ENCODE data around the gene ZNF350. TPM values are rescaled to one million over a fixed set of nuclear protein-coding genes. Genes with fewer than 3 reads are reported as not detected.

Gene ZNF350
- total and polyA plus RNA-seq, 2 donors (not counting 1 experiment from before 2014, with no cell fraction given), result 6.0 to 50.2 TPM

DNA sequence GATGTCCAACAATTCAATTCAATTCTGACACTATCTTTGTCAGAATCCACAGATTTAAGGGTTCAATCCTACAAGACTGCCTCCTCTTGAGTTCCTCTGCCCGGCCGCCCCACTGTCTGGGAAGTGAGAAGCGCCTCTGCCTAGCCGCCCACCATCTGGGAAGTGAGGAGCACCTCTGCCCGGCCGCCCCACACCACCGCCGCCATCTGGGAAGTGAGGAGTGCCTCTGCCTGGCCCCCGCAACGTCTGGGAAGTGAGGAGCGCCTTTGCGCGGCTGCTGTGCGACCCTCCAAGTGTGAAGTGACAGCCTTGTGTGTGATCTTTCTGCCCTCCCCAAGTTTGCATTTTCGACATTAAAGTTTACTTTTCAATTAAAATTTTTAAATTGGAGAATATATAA, 35.6 kb upstream of the ZNF350 start:
- no peak for ATAC-seq (ENCODE audit: low read depth)
- POLR2A ChIA-PET, result interaction anchor here (0.7 kb wide), 1 partner anchor 10 kb away, joined by 9 read pairs; no protein-coding TSS in a partner anchor
- H3K9me3 ChIP-seq (ENCODE audit: control extremely low read depth in 1 of 3, control insufficient read depth in 2 of 3, insufficient read depth in 1 of 3, low read length in 2 of 3), result peaks cover 23 to 62% (median 52%) of the 10 kb centered on the region in 3 donors

DNA sequence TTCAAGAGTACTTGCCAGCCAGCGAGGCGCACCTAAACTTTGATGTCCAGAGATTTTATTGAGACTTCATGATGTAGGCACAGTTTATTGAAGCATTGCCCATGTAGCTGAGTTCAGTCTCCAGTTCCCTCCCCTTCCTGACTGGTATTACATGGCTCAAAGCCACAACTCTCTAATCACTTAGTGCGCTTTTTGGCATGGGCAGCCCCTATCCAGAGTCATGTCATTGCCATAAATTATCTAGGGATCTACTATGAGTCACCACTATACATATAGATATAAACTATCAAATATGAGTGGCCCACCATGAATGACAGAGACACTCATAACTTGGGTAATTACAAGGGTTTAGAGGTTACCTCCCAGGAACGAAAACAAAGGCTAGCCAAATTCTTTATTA, 33.9 kb upstream of the ZNF350 start:
- Mint-ChIP-seq H3K4me3 (no peak overlapping the region), H3K27ac (no peak overlapping the region), H3K9me3 (ENCODE audit: insufficient read depth) (peaks cover 35% of the 10 kb centered on the region), H3K4me1 (no peaks in the 10 kb centered on the region), H3K27me3 (no peaks in the 10 kb centered on the region)
- Histone ChIP-seq H3K4me1 (ENCODE audit: control insufficient read depth in 2 of 2, insufficient read depth in 2 of 2, low read length in 2 of 2) (no peaks in the 10 kb centered on the region), H3K9me3 (ENCODE audit: control extremely low read depth in 1 of 3, control insufficient read depth in 2 of 3, insufficient read depth in 1 of 3, low read length in 2 of 3) (peaks cover 27 to 68% (median 57%) of the 10 kb centered on the region in 3 donors), H3K4me2 (replicated peaks; ENCODE audit: low read depth, low read length, poor library complexity, severe bottlenecking) (no peak overlapping the region), H3K27ac (ENCODE audit: low read length in 2 of 2) (no peak overlapping the region), H4K20me1 (ENCODE audit: control insufficient read depth, insufficient read depth, low read length, poor library complexity, severe bottlenecking) (no peaks in the 10 kb centered on the region), H3K27me3 (replicated peaks in 1 of 4; ENCODE audit: control extremely low read depth in 1 of 4, control insufficient read depth in 3 of 4, insufficient read depth in 4 of 4, low read length in 3 of 4) (no peaks in the 10 kb centered on the region), H3K79me2 (ENCODE audit: control insufficient read depth, insufficient read depth, low read length) (peaks cover 44% of the 10 kb centered on the region), H2AFZ (ENCODE audit: insufficient read depth, low read depth, low read length, poor library complexity, severe bottlenecking) (no peak overlapping the region), H3K9ac (ENCODE audit: low read length) (no peak overlapping the region), H3K4me3 (ENCODE audit: control extremely low read depth in 1 of 5, extremely low read depth in 1 of 5, insufficient read depth in 1 of 5, low read depth in 2 of 5, low read length in 4 of 5) (no peak overlapping the region), H3K36me3 (replicated peaks in 1 of 2; ENCODE audit: control extremely low read depth in 1 of 2, control insufficient read depth in 1 of 2, extremely low read depth in 1 of 2, insufficient read depth in 2 of 2, low read length in 1 of 2) (peaks cover 14 to 82% of the 10 kb centered on the region in 2 experiments)
- intact Hi-C loops (cut with micrococcal nuclease), result no loop called here
- TF ChIP-seq, protein P1, sequence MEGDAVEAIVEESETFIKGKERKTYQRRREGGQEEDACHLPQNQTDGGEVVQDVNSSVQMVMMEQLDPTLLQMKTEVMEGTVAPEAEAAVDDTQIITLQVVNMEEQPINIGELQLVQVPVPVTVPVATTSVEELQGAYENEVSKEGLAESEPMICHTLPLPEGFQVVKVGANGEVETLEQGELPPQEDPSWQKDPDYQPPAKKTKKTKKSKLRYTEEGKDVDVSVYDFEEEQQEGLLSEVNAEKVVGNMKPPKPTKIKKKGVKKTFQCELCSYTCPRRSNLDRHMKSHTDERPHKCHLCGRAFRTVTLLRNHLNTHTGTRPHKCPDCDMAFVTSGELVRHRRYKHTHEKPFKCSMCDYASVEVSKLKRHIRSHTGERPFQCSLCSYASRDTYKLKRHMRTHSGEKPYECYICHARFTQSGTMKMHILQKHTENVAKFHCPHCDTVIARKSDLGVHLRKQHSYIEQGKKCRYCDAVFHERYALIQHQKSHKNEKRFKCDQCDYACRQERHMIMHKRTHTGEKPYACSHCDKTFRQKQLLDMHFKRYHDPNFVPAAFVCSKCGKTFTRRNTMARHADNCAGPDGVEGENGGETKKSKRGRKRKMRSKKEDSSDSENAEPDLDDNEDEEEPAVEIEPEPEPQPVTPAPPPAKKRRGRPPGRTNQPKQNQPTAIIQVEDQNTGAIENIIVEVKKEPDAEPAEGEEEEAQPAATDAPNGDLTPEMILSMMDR (IDR thresholded peaks at IDR 0.05), result no peak
- no peak for TF ChIP-seq EZH2 (IDR thresholded peaks at IDR 0.05; ENCODE audit: borderline replicate concordance, insufficient read depth, low read depth, low read length, poor library complexity, severe bottlenecking)
- CTCF ChIA-PET, result interaction anchor here (0.7 to 1.7 kb wide), 2 partner anchors 13 to 17 kb away, joined by 3 to 4 read pairs; partner anchors contain the start of gene ZNF615
- no CpG with 5 or more reads among the region's 4 CpGs for WGBS (ENCODE audit: insufficient coverage)
- POLR2A ChIA-PET, result no interaction called here
- ATAC-seq (ENCODE audit: low read depth) (no peak), DNase-seq (no peak)

More for the DNA sequence above, 35.6 kb upstream of the ZNF350 start:
- TF ChIP-seq, protein P1 (IDR thresholded peaks at IDR 0.05), result no peak
- TF ChIP-seq EZH2 (IDR thresholded peaks at IDR 0.05; ENCODE audit: borderline replicate concordance, insufficient read depth, low read depth, low read length, poor library complexity, severe bottlenecking), result no peak
- no peak overlapping the region for H3K9ac ChIP-seq (ENCODE audit: low read length)
- H3K4me3 ChIP-seq (ENCODE audit: control extremely low read depth in 1 of 5, extremely low read depth in 1 of 5, insufficient read depth in 1 of 5, low read depth in 2 of 5, low read length in 4 of 5), result no peak overlapping the region
- peaks cover 60% of the 10 kb centered on the region for H3K79me2 ChIP-seq (ENCODE audit: control insufficient read depth, insufficient read depth, low read length)
- peaks cover 2 to 3% of the 10 kb centered on the region in 2 donors for H3K4me1 ChIP-seq (ENCODE audit: control insufficient read depth in 2 of 2, insufficient read depth in 2 of 2, low read length in 2 of 2)
- no peak overlapping the region for H2AFZ ChIP-seq (ENCODE audit: insufficient read depth, low read depth, low read length, poor library complexity, severe bottlenecking)
- CTCF ChIA-PET, result interaction anchor here (0.6 kb wide), 1 partner anchor 169 kb away, joined by 3 read pairs; no protein-coding TSS in a partner anchor
- Mint-ChIP-seq H3K27ac (no peak overlapping the region), H3K4me3 (no peak overlapping the region), H3K9me3 (ENCODE audit: insufficient read depth) (peaks cover 24% of the 10 kb centered on the region), H3K27me3 (no peaks in the 10 kb centered on the region), H3K4me1 (peaks cover 11% of the 10 kb centered on the region)
- H3K27ac ChIP-seq (ENCODE audit: low read length in 2 of 2), result no peak overlapping the region
- DNase-seq, result no peak
- H3K27me3 ChIP-seq (replicated peaks in 1 of 4; ENCODE audit: control extremely low read depth in 1 of 4, control insufficient read depth in 3 of 4, insufficient read depth in 4 of 4, low read length in 3 of 4), result no peaks in the 10 kb centered on the region
- 97% methylated on average over 10 of the region's 15 CpGs for WGBS (ENCODE audit: insufficient coverage)
- no peak overlapping the region for H3K4me2 ChIP-seq (replicated peaks; ENCODE audit: low read depth, low read length, poor library complexity, severe bottlenecking)
- no peaks in the 10 kb centered on the region for H4K20me1 ChIP-seq (ENCODE audit: control insufficient read depth, insufficient read depth, low read length, poor library complexity, severe bottlenecking)
- intact Hi-C loops (cut with micrococcal nuclease), result no loop called here
- H3K36me3 ChIP-seq (replicated peaks in 1 of 2; ENCODE audit: control extremely low read depth in 1 of 2, control insufficient read depth in 1 of 2, extremely low read depth in 1 of 2, insufficient read depth in 2 of 2, low read length in 1 of 2), result peaks cover 12 to 72% of the 10 kb centered on the region in 2 experiments
